HCT116 (cell line): ENCODE results near the gene OPCML. TPM values are rescaled to one million over a fixed set of nuclear protein-coding genes. Genes with fewer than 3 reads are reported as not detected.

Experiments used
- ATAC-seq: fragments of 200-7000 bp; cut with Tn5 transposase; 2 replicates; pipeline ENCODE4 v1.9.1; 2020; ENCODE audit warnings: mild to moderate bottlenecking, moderate library complexity
- BruUV-seq: library from RNA; stranded (reverse); fragments of 400-500 nt; replicated peaks from 2 replicates; lab custom pipeline; 2021; lab: Mats Ljungman, UMichigan
- CTCF ChIA-PET: fragments of 300-600 bp; sonication (Branson Sonifier 250); formaldehyde crosslinking; loops from one replicate; lab custom pipeline; 2021; ENCODE audit warnings: antibody characterized with exemption; lab: Charles Lee
- POLR2A ChIA-PET: fragments of 300-600, 350-600 bp; sonication (Branson Sonifier 250); formaldehyde crosslinking; loops from one replicate; lab custom pipeline; 2021; ENCODE audit warnings: antibody characterized with exemption; lab: Charles Lee
- RAD21 ChIA-PET, 2 experiments: fragments of 300-600 bp; sonication (Branson Sonifier 250); formaldehyde crosslinking; loops; one replicate each; lab custom pipeline; 2023; ENCODE audit warnings: low total read pairs in 2 of 2; ENCODE audit not compliant: uncharacterized antibody in 2 of 2, unreplicated experiment in 2 of 2, low non-redundant PET in 1 of 2; lab: Charles Lee
- DNase-seq: peaks from one replicate; pipeline ENCODE4 v3.0.0-alpha.2; 2010; ENCODE audit warnings: low read depth, low spot score
- H2AFZ ChIP-seq: fragments of 200-600 bp; shearing (Covaris generic), sonication (generic); 2 replicates; pipeline ENCODE4 v1.6.1; 2017; ENCODE audit warnings: low read depth, mixed run types, mixed read lengths, antibody characterized with exemption, low read length; ENCODE audit not compliant: poor library complexity, severe bottlenecking
- H3K27ac ChIP-seq: 2 replicates; pipeline ENCODE4 v1.5.1; 2012; ENCODE audit warnings: low read depth, low read length
- H3K27me3 ChIP-seq: fragments of 200-600 bp; sonication (generic); 2 replicates; pipeline ENCODE4 v1.6.1; 2016; ENCODE audit warnings: mixed run types, low read length, mixed read lengths; ENCODE audit not compliant: insufficient read depth
- H3K36me3 ChIP-seq, 2 experiments: fragments of 200-500 bp in 1 of 2; fragments of 200-600 bp in 1 of 2; sonication (Bioruptor generic) in 1 of 2; sonication (generic) in 1 of 2; 2 replicates each; pipeline versions ENCODE4 v1.5.1 to v1.6.1; 2014 to 2016; ENCODE audit warnings: low read length in 2 of 2, inconsistent platforms in 1 of 2, mixed read lengths in 1 of 2, mixed run types in 1 of 2; ENCODE audit not compliant: insufficient read depth in 2 of 2, control insufficient read depth in 1 of 2
- H3K4me1 ChIP-seq, 2 experiments: fragments of 200-600 bp in 1 of 2; sonication (generic) in 1 of 2; 2 replicates each; pipeline versions ENCODE4 v1.5.1 to v1.6.1; 2012 to 2017; ENCODE audit warnings: low read length in 2 of 2, inconsistent platforms in 1 of 2, mild to moderate bottlenecking in 1 of 2, mixed read lengths in 1 of 2, mixed run types in 1 of 2, moderate library complexity in 1 of 2; ENCODE audit not compliant: insufficient read depth in 2 of 2, control insufficient read depth in 1 of 2
- H3K4me2 ChIP-seq: fragments of 200-600 bp; sonication (generic); 2 replicates; pipeline ENCODE4 v1.6.1; 2017; ENCODE audit warnings: mixed run types, low read length, mixed read lengths
- H3K4me3 ChIP-seq, 2 experiments: fragments of 200-600 bp in 1 of 2; sonication (generic) in 1 of 2; replicated peaks in 1 of 2; 2 replicates each; pipeline ENCODE4 v1.5.1; 2011 to 2016; ENCODE audit warnings: low read length in 2 of 2, control low read depth in 1 of 2, low read depth in 1 of 2, mild to moderate bottlenecking in 1 of 2, mixed read lengths in 1 of 2, mixed run types in 1 of 2
- H3K79me2 ChIP-seq: fragments of 200-600 bp; sonication (generic); 2 replicates; pipeline ENCODE4 v1.6.1; 2017; ENCODE audit warnings: mild to moderate bottlenecking, mixed run types, low read length, moderate library complexity, mixed read lengths; ENCODE audit not compliant: insufficient read depth
- H3K9ac ChIP-seq: fragments of 200-600 bp; sonication (generic); 2 replicates; pipeline ENCODE4 v1.6.1; 2016; ENCODE audit warnings: low read length, mixed read lengths
- H3K9me2 ChIP-seq: fragments of 200-600 bp; sonication (generic), shearing (Covaris generic); 2 replicates; pipeline ENCODE4 v1.6.1; 2017; ENCODE audit warnings: mixed run types, mild to moderate bottlenecking, moderate library complexity; ENCODE audit not compliant: insufficient read depth
- H3K9me3 ChIP-seq, 2 experiments: fragments of 200-500 bp in 1 of 2; fragments of 200-600 bp in 1 of 2; sonication (Bioruptor generic) in 1 of 2; sonication (generic) in 1 of 2; 2 replicates each; pipeline ENCODE4 v1.6.1; 2014 to 2017; ENCODE audit warnings: low read length in 2 of 2, mixed read lengths in 2 of 2, inconsistent platforms in 1 of 2, low read depth in 1 of 2, mild to moderate bottlenecking in 1 of 2, mixed run types in 1 of 2, moderate library complexity in 1 of 2; ENCODE audit not compliant: control insufficient read depth in 1 of 2, insufficient read depth in 1 of 2
- H4K20me1 ChIP-seq: fragments of 200-600 bp; sonication (generic), shearing (Covaris generic); 2 replicates; pipeline ENCODE4 v1.6.1; 2017; ENCODE audit warnings: mixed run types, mild to moderate bottlenecking, moderate library complexity; ENCODE audit not compliant: insufficient read depth
- EZH2 ChIP-seq: fragments of 200-600 bp; sonication (generic); IDR thresholded peaks from 2 replicates; pipeline ENCODE4 v1.6.1; 2017; ENCODE audit warnings: antibody characterized with exemption, mixed run types
- JUND ChIP-seq: IDR thresholded peaks from 2 replicates; pipeline ENCODE4 v1.6.1; 2012
- MAX ChIP-seq: IDR thresholded peaks from 2 replicates; pipeline ENCODE4 v1.6.1; 2012
- POLR2A ChIP-seq: IDR thresholded peaks from 2 replicates; pipeline ENCODE4 v1.7.0; 2011; ENCODE audit warnings: borderline replicate concordance; ENCODE audit not compliant: insufficient read depth, insufficient read length; ENCODE audit errors: extremely low read depth
- POLR2AphosphoS5 ChIP-seq: IDR thresholded peaks from 2 replicates; pipeline ENCODE4 v1.6.1; 2011; ENCODE audit warnings: mild to moderate bottlenecking, low read depth, low read length, moderate library complexity
- RAD21 ChIP-seq: IDR thresholded peaks from 2 replicates; pipeline ENCODE4 v1.6.1; 2012; ENCODE audit warnings: low read depth, mild to moderate bottlenecking
- SP1 ChIP-seq: IDR thresholded peaks from 2 replicates; pipeline ENCODE4 v1.6.1; 2012; ENCODE audit warnings: low read depth
- TCF7L2 ChIP-seq: IDR thresholded peaks from 2 replicates; pipeline ENCODE4 v1.7.0; 2011; ENCODE audit warnings: borderline replicate concordance, inconsistent platforms; ENCODE audit not compliant: insufficient read depth, insufficient read length; ENCODE audit errors: extremely low read depth
- ZFX ChIP-seq: fragments of 450-650 bp; IDR thresholded peaks from 2 replicates; pipeline ENCODE4 v1.6.1; 2017
- ZNF274 ChIP-seq: fragments of 200-500 bp; sonication (Bioruptor generic); IDR thresholded peaks from 2 replicates; pipeline ENCODE4 v1.6.1; 2014; ENCODE audit warnings: mild to moderate bottlenecking, low read depth, low read length, inconsistent platforms
- intact Hi-C: fragments of 100-400 bp; cut with micrococcal nuclease; formaldehyde crosslinking; loops from 2 replicates; pipeline ENCODE4 v1.10.0; 2022
- total RNA-seq: library from RNA; stranded (reverse); gene quantifications from one replicate; pipeline ENCODE4 v1.2.1, GENCODE V29; 2021; ENCODE audit not compliant: unreplicated experiment
- TF ChIP-seq, protein P1 (sequence below): IDR thresholded peaks from 2 replicates; pipeline ENCODE4 v1.6.1; 2011; ENCODE audit warnings: mild to moderate bottlenecking, low read length, moderate library complexity; ENCODE audit not compliant: insufficient replicate concordance; ENCODE audit errors: extremely low read depth

Gene OPCML
- total RNA-seq, 1 experiment from 2014 or later = not detected

DNA sequence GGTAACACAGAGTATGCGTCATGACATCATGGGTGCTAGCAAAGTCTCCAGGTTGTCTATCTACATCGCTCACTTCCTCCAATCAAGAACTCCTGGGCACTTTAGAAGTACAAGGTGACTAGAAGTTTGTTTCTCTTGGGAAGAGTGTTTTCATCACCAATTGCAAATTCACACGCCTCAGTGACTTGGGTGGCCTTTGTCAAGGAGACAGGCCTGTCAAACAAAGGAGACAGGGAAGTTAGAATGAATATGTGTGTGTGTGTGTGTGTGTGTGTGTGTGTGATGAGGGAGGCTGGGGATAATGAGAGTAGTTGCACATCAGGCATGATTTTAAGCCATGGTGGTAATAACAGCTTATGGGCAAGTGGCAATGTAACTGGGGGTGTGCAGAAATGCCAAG, 953.2 kb downstream of the OPCML start:
- Histone ChIP-seq H4K20me1 (no peaks in the 10 kb centered on the region), H3K27ac (no peak overlapping the region), H2AFZ (no peak overlapping the region), H3K27me3 (no peaks in the 10 kb centered on the region), H3K4me3 (no peak overlapping the region), H3K4me2 (no peak overlapping the region), H3K79me2 (no peaks in the 10 kb centered on the region), H3K9ac (no peak overlapping the region), H3K9me3 (peaks cover 19 to 32% of the 10 kb centered on the region in 2 experiments; a peak in 3 of 4 replicates), H3K36me3 (no peaks in the 10 kb centered on the region), H3K4me1 (no peaks in the 10 kb centered on the region), H3K9me2 (no peaks in the 10 kb centered on the region)
- ChIA-PET RAD21 (no interaction called here), POLR2A (no interaction called here), CTCF (no interaction called here)
- intact Hi-C loops = no loop called here
- ATAC-seq (no peak), DNase-seq (no peak)
- no TSS peak for BruUV-seq
- no peak for TF ChIP-seq JUND
- TF ChIP-seq RAD21 = no peak
- TF ChIP-seq, protein P1, sequence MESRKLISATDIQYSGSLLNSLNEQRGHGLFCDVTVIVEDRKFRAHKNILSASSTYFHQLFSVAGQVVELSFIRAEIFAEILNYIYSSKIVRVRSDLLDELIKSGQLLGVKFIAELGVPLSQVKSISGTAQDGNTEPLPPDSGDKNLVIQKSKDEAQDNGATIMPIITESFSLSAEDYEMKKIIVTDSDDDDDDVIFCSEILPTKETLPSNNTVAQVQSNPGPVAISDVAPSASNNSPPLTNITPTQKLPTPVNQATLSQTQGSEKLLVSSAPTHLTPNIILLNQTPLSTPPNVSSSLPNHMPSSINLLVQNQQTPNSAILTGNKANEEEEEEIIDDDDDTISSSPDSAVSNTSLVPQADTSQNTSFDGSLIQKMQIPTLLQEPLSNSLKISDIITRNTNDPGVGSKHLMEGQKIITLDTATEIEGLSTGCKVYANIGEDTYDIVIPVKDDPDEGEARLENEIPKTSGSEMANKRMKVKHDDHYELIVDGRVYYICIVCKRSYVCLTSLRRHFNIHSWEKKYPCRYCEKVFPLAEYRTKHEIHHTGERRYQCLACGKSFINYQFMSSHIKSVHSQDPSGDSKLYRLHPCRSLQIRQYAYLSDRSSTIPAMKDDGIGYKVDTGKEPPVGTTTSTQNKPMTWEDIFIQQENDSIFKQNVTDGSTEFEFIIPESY = no peak
- TF ChIP-seq SP1 = no peak
- TF ChIP-seq TCF7L2 = no peak
- no peak for TF ChIP-seq ZFX
- no peak for TF ChIP-seq MAX

DNA sequence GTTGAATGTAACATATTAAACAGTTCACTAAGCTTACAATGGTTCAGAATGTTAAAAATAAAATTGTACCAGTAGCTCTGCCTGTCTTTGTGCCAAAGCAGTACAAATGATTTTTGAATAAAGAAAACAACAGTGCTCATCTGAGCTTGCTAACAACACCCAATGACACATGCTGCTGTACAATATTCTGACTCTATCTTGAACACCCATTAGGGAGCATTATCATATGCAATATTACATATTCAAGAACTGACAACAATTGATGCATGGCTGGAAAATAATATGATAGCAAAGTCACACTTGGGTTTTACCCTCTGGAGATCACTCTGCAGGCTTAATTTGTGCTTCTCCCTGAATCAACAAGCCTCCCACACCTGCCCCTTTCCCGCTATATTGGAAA, 953.7 kb downstream of the OPCML start:
- Histone ChIP-seq H3K9ac (no peak overlapping the region), H3K27me3 (no peaks in the 10 kb centered on the region), H3K9me2 (no peaks in the 10 kb centered on the region), H3K4me1 (no peaks in the 10 kb centered on the region), H3K4me3 (no peak overlapping the region), H3K9me3 (peaks cover 19 to 34% of the 10 kb centered on the region in 2 experiments; a peak in 3 of 4 replicates), H2AFZ (no peak overlapping the region), H3K27ac (no peak overlapping the region), H3K36me3 (no peaks in the 10 kb centered on the region), H3K79me2 (no peaks in the 10 kb centered on the region), H3K4me2 (no peak overlapping the region), H4K20me1 (no peaks in the 10 kb centered on the region)
- ChIA-PET CTCF (no interaction called here), POLR2A (no interaction called here), RAD21 (no interaction called here)
- ATAC-seq (no peak), DNase-seq (no peak)
- BruUV-seq = no TSS peak
- no peak for TF ChIP-seq POLR2A
- no peak for TF ChIP-seq MAX
- TF ChIP-seq, protein P1 = no peak
- TF ChIP-seq ZNF274 = no peak
- TF ChIP-seq JUND = no peak
- no peak for TF ChIP-seq EZH2
- no peak for TF ChIP-seq POLR2AphosphoS5
- intact Hi-C loops = no loop called here
